T-helper 9 cell (primary cell): Measurements from ENCODE around the gene POLR2M.
A peak's percentile ranks its signal among the peaks of the same experiment; 100 is the strongest.

Source experiments
- DNase-seq: peaks from one replicate; pipeline ENCODE4 v3.0.0-alpha.2; 2020
- total RNA-seq, 2 donors: gene quantifications; one replicate each; lab custom pipeline; 2026; lab: John Stamatoyannopoulos, UW

The POLR2M gene
- total RNA-seq, result 18.3 to 31.2 reads per million in 2 donors

GRCh38 chr15:57706405-57707209 is at the start of gene POLR2M:
Gene POLR2M, plus strand, starts transcription at chr15:57706714. Its CDS starts 129 bp downstream, at chr15:57706843.
- peak; percentile 81 for DNase-seq

GRCh38 chr15:57657619-57658018 is 48.9 kb upstream of the POLR2M start:
- no peak for DNase-seq

- DNase-seq, result no peak
These were observed 44.3 kb upstream of the POLR2M start for GRCh38 chr15:57662091-57662744.

GRCh38 chr15:57662802-57663201 is 43.7 kb upstream of the POLR2M start:
- DNase-seq, result no peak

GRCh38 chr15:57663262-57663661 is 43.3 kb upstream of the POLR2M start:
- DNase-seq, result no peak

- DNase-seq, result no peak
These were observed 41.3 kb upstream of the POLR2M start for GRCh38 chr15:57665194-57665593.

GRCh38 chr15:57665939-57666338 is 40.6 kb upstream of the POLR2M start:
- no peak for DNase-seq

- DNase-seq, result no peak
These were observed 39.2 kb upstream of the POLR2M start for GRCh38 chr15:57667171-57667849.

GRCh38 chr15:57668016-57668415 is 38.5 kb upstream of the POLR2M start:
- no peak for DNase-seq

GRCh38 chr15:57671636-57672035 is 34.9 kb upstream of the POLR2M start:
- DNase-seq, result no peak

GRCh38 chr15:57675481-57676181 is 30.9 kb upstream of the POLR2M start:
- no peak for DNase-seq

- no peak for DNase-seq
These were observed 29.9 kb upstream of the POLR2M start for GRCh38 chr15:57676585-57676984.

GRCh38 chr15:57677204-57677603 is 29.3 kb upstream of the POLR2M start:
- no peak for DNase-seq

GRCh38 chr15:57680021-57680420 is 26.5 kb upstream of the POLR2M start:
- no peak for DNase-seq

- no peak for DNase-seq
These were observed 25.5 kb upstream of the POLR2M start for GRCh38 chr15:57681011-57681410.

- no peak for DNase-seq
These were observed 23.0 kb upstream of the POLR2M start for GRCh38 chr15:57683481-57683880.

- DNase-seq, result no peak
These were observed 21.9 kb upstream of the POLR2M start for GRCh38 chr15:57684491-57685151.

- DNase-seq, result no peak
These were observed 21.0 kb upstream of the POLR2M start for GRCh38 chr15:57685306-57686095.

- no peak for DNase-seq
These were observed 19.9 kb upstream of the POLR2M start for GRCh38 chr15:57686657-57687056.

GRCh38 chr15:57690341-57690966 is 16.1 kb upstream of the POLR2M start:
- DNase-seq, result no peak

GRCh38 chr15:57691082-57691481 is 15.4 kb upstream of the POLR2M start:
- no peak for DNase-seq
